A549 (cell line): ENCODE measurements around the gene TSPO. TPM values are rescaled to one million over a fixed set of nuclear protein-coding genes. Genes with fewer than 3 reads are reported as not detected.

Source experiments
- ATAC-seq, 2 experiments: fragments of 200-7000 bp in 1 of 2; fragments of >200 bp in 1 of 2; cut with Nextera tagmentation in 1 of 2; cut with Tn5 transposase in 1 of 2; 3 replicates each; pipeline versions ENCODE4 v1.8.0 to v1.9.1; 2018 to 2020; ENCODE audit warnings: mild to moderate bottlenecking in 1 of 2, moderate library complexity in 1 of 2
- CTCF ChIA-PET: fragments of 300-600 bp; sonication (Branson Sonifier 250); formaldehyde crosslinking; extraction: SDS; loops from one replicate; lab custom pipeline; 2021; ENCODE audit warnings: antibody characterized with exemption, inconsistent platforms; lab: Yijun Ruan, JAX
- POLR2A ChIA-PET: fragments of 350-600 bp; formaldehyde crosslinking; extraction: SDS; loops from one replicate; lab custom pipeline; 2021; ENCODE audit warnings: antibody characterized with exemption, inconsistent platforms; lab: Yijun Ruan, JAX
- DNase-seq, 2 experiments: peaks; one replicate each; pipeline versions ENCODE4 v3.0.0 to v3.0.0-alpha.2; 2011 to 2016; ENCODE audit warnings: low read depth in 1 of 2, low spot score in 1 of 2
- FAIRE-seq: peaks from 2 replicates; lab custom pipeline; 2011; peaks lifted over from hg19 to GRCh38; lab: Jason Lieb, UNC
- H3K27ac ChIP-seq, 2 experiments: fragments of >200 bp; sonication (Bioruptor Twin); formaldehyde crosslinking; 3 replicates each; pipeline ENCODE4 v1.5.1; 2016 to 2017
- H3K4me1 ChIP-seq: fragments of >200 bp; sonication (Bioruptor Twin); formaldehyde crosslinking; 3 replicates; pipeline ENCODE4 v1.6.1; 2016
- H3K4me2 ChIP-seq: fragments of >200 bp; sonication (Bioruptor Twin); formaldehyde crosslinking; 3 replicates; pipeline ENCODE4 v1.6.1; 2016
- H3K4me3 ChIP-seq: fragments of >200 bp; sonication (Bioruptor Twin); formaldehyde crosslinking; 3 replicates; pipeline ENCODE4 v1.5.1; 2016
- H3K9me3 ChIP-seq: fragments of >200 bp; sonication (Bioruptor Twin); formaldehyde crosslinking; 3 replicates; pipeline ENCODE4 v1.6.1; 2016
- CBX8 ChIP-seq: fragments of 200-600 bp; sonication (generic); IDR thresholded peaks from 2 replicates; pipeline ENCODE4 v1.6.1; 2016
- CEBPB ChIP-seq, 2 experiments: fragments of >200 bp in 1 of 2; sonication (Bioruptor Twin) in 1 of 2; formaldehyde crosslinking in 1 of 2; IDR thresholded peaks; 2 replicates each; pipeline ENCODE4 v1.6.1; 2012 to 2016
- ESRRA ChIP-seq: fragments of 150-350 bp; IDR thresholded peaks from 2 replicates; pipeline ENCODE4 v1.6.1; 2014; ENCODE audit warnings: mild to moderate bottlenecking, low read length, borderline replicate concordance
- FOXS1 ChIP-seq: fragments of 250-450 bp; sonication (Bioruptor Pico); IDR thresholded peaks from 2 replicates; pipeline ENCODE4 v1.5.0; 2020; ENCODE audit warnings: mild to moderate bottlenecking, moderate library complexity
- HDAC2 ChIP-seq: fragments of 200-600 bp; sonication (generic); IDR thresholded peaks from 2 replicates; pipeline ENCODE4 v1.6.1; 2016
- HEYL ChIP-seq: fragments of 250-450 bp; sonication (Bioruptor Pico); IDR thresholded peaks from 2 replicates; pipeline ENCODE4 v1.8.0; 2021; ENCODE audit warnings: mild to moderate bottlenecking, moderate library complexity
- HOXB5 ChIP-seq: fragments of 250-450 bp; sonication (Bioruptor Pico); IDR thresholded peaks from 2 replicates; pipeline ENCODE4 v1.5.0; 2020; ENCODE audit warnings: mild to moderate bottlenecking, moderate library complexity
- JUN ChIP-seq, 2 experiments: fragments of >200 bp; sonication (Bioruptor Twin); formaldehyde crosslinking; IDR thresholded peaks; 2 replicates in 1 of 2; 3 replicates in 1 of 2; pipeline ENCODE4 v1.6.1; 2016 to 2017
- JUNB ChIP-seq: fragments of >200 bp; sonication (Bioruptor Twin); formaldehyde crosslinking; IDR thresholded peaks from 2 replicates; pipeline ENCODE4 v1.6.1; 2016
- KDM1A ChIP-seq: fragments of 200-600 bp; sonication (generic); IDR thresholded peaks from 2 replicates; pipeline ENCODE4 v1.6.1; 2016; ENCODE audit warnings: low read depth, mild to moderate bottlenecking
- MAZ ChIP-seq: fragments of 150-350 bp; IDR thresholded peaks from 2 replicates; pipeline ENCODE4 v1.6.1; 2014; ENCODE audit warnings: antibody characterized with exemption, low read depth, low read length, borderline replicate concordance
- NFE2L2 ChIP-seq: fragments of 150-350 bp; conservative IDR thresholded peaks from 2 replicates; pipeline ENCODE4 v1.6.1; 2014; ENCODE audit warnings: low read length
- NR3C1 ChIP-seq: fragments of >200 bp; sonication (Bioruptor Twin); formaldehyde crosslinking; IDR thresholded peaks from 3 replicates; pipeline ENCODE4 v1.6.1; 2017
- POLR2AphosphoS2 ChIP-seq: conservative IDR thresholded peaks from 2 replicates; pipeline ENCODE4 v1.6.1; 2012; ENCODE audit warnings: low read length, improper control_type of control experiment, inconsistent platforms
- RARB ChIP-seq: fragments of 250-450 bp; sonication (Bioruptor Pico); IDR thresholded peaks from 2 replicates; pipeline ENCODE4 v1.8.0; 2021; ENCODE audit warnings: mild to moderate bottlenecking, moderate library complexity
- RCOR1 ChIP-seq: fragments of 150-350 bp; IDR thresholded peaks from 2 replicates; pipeline ENCODE4 v1.6.1; 2014; ENCODE audit warnings: antibody characterized with exemption, low read length, low read depth
- RFX5 ChIP-seq: fragments of 450-650 bp; IDR thresholded peaks from 2 replicates; pipeline ENCODE4 v1.7.1; 2014; ENCODE audit warnings: antibody characterized with exemption, mild to moderate bottlenecking, moderate library complexity
- RNF2 ChIP-seq: fragments of 200-600 bp; sonication (generic); IDR thresholded peaks from 2 replicates; pipeline ENCODE4 v1.6.1; 2016; ENCODE audit warnings: low read depth, mild to moderate bottlenecking, antibody characterized with exemption, moderate library complexity, borderline replicate concordance
- SMC3 ChIP-seq: fragments of >200 bp; sonication (Bioruptor Twin); formaldehyde crosslinking; IDR thresholded peaks from 3 replicates; pipeline ENCODE4 v1.6.1; 2018; ENCODE audit warnings: inconsistent platforms
- TP53 ChIP-seq: fragments of 250-450 bp; sonication (Bioruptor Pico); IDR thresholded peaks from 2 replicates; pipeline ENCODE4 v1.5.0; 2021; ENCODE audit warnings: mild to moderate bottlenecking, moderate library complexity
- ZNF302 ChIP-seq: fragments of 250-450 bp; sonication (Bioruptor Pico); IDR thresholded peaks from 2 replicates; pipeline ENCODE4 v1.9.0; 2021; ENCODE audit warnings: inconsistent platforms, mild to moderate bottlenecking, moderate library complexity
- ZSCAN20 ChIP-seq: fragments of 250-450 bp; sonication (Bioruptor Pico); IDR thresholded peaks from 2 replicates; pipeline ENCODE4 v1.8.0; 2022; ENCODE audit warnings: mild to moderate bottlenecking, moderate library complexity
- WGBS: methylation state at CpG from one replicate; pipeline ENCODE4 v1.1.6; 2017; ENCODE audit errors: missing lambda C conversion rate; 5-methylcytosine and 5-hydroxymethylcytosine counted together
- polyA plus RNA-seq, 4 experiments: library from polyadenylated mRNA; depleted of rRNA in 3 of 4; stranded (reverse); fragments of >200 nt; fragmentation: RNase III in 1 of 4; extraction: RNeasy Plus Mini Kit Qiagen cat#74134 plus additional on column Dnase treatment in 1 of 4; gene quantifications; 2 replicates in 3 of 4; 3 replicates in 1 of 4; pipeline ENCODE4 v1.2.3, GENCODE V29; 2011 to 2017
- TF ChIP-seq, protein P1 (sequence below): fragments of >200 bp; sonication (Bioruptor Twin); formaldehyde crosslinking; IDR thresholded peaks from 3 replicates; pipeline ENCODE4 v1.6.1; 2016
- TF ChIP-seq, protein P2 (sequence below): fragments of >200 bp; sonication (Bioruptor Twin); formaldehyde crosslinking; IDR thresholded peaks from 2 replicates; pipeline ENCODE4 v1.6.1; 2016
- TF ChIP-seq, protein P3 (sequence below): IDR thresholded peaks from 2 replicates; pipeline ENCODE4 v1.6.1; 2012
- TF ChIP-seq, protein P4 (sequence below): IDR thresholded peaks from 2 replicates; pipeline ENCODE4 v1.6.1; 2012; ENCODE audit warnings: low read depth, borderline replicate concordance
- TF ChIP-seq, protein P5 (sequence below): fragments of >200 bp; sonication (Bioruptor Twin); formaldehyde crosslinking; IDR thresholded peaks from 3 replicates; pipeline ENCODE4 v1.5.1; 2016
- TF ChIP-seq, protein P6 (sequence below): fragments of 250-450 bp; sonication (Bioruptor Pico); IDR thresholded peaks from 2 replicates; pipeline ENCODE4 v1.5.0; 2021; ENCODE audit warnings: mild to moderate bottlenecking, moderate library complexity, borderline replicate concordance
- TF ChIP-seq, protein P7 (sequence below): IDR thresholded peaks from 2 replicates; pipeline ENCODE4 v1.6.1; 2012
- TF ChIP-seq, protein P8 (sequence below): fragments of 150-350 bp; IDR thresholded peaks from 2 replicates; pipeline ENCODE4 v1.6.1; 2014; ENCODE audit warnings: low read depth, mild to moderate bottlenecking, low read length

TSPO gene
- polyA plus RNA-seq, 2 of the 4 experiments (the other 2 are of a cell fraction), result 43.2 to 94.4 TPM

DNA sequence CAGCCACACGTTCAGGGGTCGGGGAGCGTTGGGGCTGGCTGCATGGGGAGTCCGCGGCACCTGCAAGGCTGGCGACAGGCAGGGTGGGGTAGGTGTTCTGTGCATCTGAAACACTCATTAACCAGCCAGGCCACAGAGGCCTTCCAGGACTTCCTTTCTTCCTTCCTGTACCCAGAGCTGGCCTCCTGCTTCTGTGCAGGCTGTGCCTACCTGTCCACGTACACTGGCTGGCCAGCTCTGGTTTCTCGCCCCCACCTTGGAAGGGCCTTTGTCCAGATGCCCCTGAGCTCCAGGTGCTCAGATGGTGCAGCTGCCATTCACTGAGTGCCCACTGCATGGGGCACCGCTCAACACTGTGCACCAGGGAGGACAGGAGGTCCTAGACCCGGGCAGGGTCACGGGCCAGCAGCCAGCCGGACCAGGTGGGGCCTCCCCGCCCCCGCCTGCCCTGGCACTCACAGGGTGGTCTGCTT lies 19.7 kb downstream of the TSPO start:
- ChIA-PET CTCF (interaction anchor here (0.7 kb wide), 1 partner anchor 72 kb away, joined by 4 read pairs; no protein-coding TSS in a partner anchor), POLR2A (no interaction called here)
- TF ChIP-seq POLR2AphosphoS2, result no peak
- no peak for TF ChIP-seq HEYL (CRISPR knock-in tag)
- TF ChIP-seq SMC3, result no peak
- no peak for TF ChIP-seq RARB (CRISPR knock-in tag)
- TF ChIP-seq, protein P1, sequence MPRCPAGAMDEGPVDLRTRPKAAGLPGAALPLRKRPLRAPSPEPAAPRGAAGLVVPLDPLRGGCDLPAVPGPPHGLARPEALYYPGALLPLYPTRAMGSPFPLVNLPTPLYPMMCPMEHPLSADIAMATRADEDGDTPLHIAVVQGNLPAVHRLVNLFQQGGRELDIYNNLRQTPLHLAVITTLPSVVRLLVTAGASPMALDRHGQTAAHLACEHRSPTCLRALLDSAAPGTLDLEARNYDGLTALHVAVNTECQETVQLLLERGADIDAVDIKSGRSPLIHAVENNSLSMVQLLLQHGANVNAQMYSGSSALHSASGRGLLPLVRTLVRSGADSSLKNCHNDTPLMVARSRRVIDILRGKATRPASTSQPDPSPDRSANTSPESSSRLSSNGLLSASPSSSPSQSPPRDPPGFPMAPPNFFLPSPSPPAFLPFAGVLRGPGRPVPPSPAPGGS, result no peak
- TF ChIP-seq FOXS1 (CRISPR knock-in tag), result no peak
- no peak for TF ChIP-seq MAZ
- TF ChIP-seq JUN (IDR thresholded peaks at IDR 0.05), result no peak
- TF ChIP-seq, protein P2, sequence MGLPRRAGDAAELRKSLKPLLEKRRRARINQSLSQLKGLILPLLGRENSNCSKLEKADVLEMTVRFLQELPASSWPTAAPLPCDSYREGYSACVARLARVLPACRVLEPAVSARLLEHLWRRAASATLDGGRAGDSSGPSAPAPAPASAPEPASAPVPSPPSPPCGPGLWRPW, result no peak
- no peak for TF ChIP-seq CEBPB (IDR thresholded peaks at IDR 0.05)
- no peak for TF ChIP-seq HOXB5 (CRISPR knock-in tag)
- TF ChIP-seq, protein P3, sequence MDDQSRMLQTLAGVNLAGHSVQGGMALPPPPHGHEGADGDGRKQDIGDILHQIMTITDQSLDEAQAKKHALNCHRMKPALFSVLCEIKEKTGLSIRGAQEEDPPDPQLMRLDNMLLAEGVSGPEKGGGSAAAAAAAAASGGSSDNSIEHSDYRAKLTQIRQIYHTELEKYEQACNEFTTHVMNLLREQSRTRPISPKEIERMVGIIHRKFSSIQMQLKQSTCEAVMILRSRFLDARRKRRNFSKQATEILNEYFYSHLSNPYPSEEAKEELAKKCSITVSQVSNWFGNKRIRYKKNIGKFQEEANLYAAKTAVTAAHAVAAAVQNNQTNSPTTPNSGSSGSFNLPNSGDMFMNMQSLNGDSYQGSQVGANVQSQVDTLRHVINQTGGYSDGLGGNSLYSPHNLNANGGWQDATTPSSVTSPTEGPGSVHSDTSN, result no peak
- no peak for TF ChIP-seq JUNB
- no peak for TF ChIP-seq RCOR1
- TF ChIP-seq ZSCAN20, result no peak
- TF ChIP-seq, protein P4, sequence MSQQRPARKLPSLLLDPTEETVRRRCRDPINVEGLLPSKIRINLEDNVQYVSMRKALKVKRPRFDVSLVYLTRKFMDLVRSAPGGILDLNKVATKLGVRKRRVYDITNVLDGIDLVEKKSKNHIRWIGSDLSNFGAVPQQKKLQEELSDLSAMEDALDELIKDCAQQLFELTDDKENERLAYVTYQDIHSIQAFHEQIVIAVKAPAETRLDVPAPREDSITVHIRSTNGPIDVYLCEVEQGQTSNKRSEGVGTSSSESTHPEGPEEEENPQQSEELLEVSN, result no peak
- FAIRE-seq (no peak), ATAC-seq (no peak), DNase-seq (no peak)
- Histone ChIP-seq H3K4me3 (no peak overlapping the region), H3K4me1 (no peaks in the 10 kb centered on the region), H3K4me2 (no peak overlapping the region), H3K9me3 (no peaks in the 10 kb centered on the region), H3K27ac (no peak overlapping the region)
- WGBS, result 91% methylated on average over 8 of the region's 14 CpGs

DNA sequence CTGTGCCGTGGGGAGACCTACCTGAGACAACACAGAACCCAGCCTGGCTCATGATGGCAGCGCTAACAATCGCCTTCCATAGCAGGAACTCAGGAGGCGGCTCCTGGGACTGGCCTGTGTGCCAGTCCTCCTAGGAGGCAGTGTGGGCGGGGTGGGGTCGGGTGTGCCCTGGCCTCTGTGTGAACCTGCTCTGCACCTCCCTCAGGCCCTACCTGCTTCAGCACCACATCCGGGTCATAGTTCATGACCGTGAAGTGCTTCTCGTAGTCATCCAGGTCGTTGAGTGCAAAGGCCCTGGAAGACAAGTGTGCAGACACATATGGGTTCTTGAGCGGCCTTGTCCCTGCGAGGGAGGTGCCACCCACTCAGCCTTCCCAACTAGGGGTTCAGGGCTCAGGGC lies 20.2 kb downstream of the TSPO start:
- POLR2A ChIA-PET, result no interaction called here
- whole genome bisulfite sequencing, result 73% methylated on average over 3 of the region's 12 CpGs

More for the DNA sequence above, 20.2 kb downstream of the TSPO start:
- CTCF ChIA-PET, result no interaction called here
- H3K9me3 ChIP-seq, result no peaks in the 10 kb centered on the region
- H3K4me1 ChIP-seq, result no peaks in the 10 kb centered on the region
- ATAC-seq (no peak), DNase-seq (no peak), FAIRE-seq (no peak)
- H3K4me3 ChIP-seq, result no peak overlapping the region
- H3K4me2 ChIP-seq, result no peak overlapping the region
- no peak overlapping the region for H3K27ac ChIP-seq
- TF ChIP-seq RFX5 (no peak), HDAC2 (no peak), CBX8 (no peak), JUN (IDR thresholded peaks at IDR 0.05) (no peak), ESRRA (no peak), ZSCAN20 (no peak), NR3C1 (no peak), NFE2L2 (no peak), ZNF302 (CRISPR knock-in tag) (no peak), FOXS1 (CRISPR knock-in tag) (no peak), KDM1A (no peak), RNF2 (no peak), TP53 (CRISPR knock-in tag) (no peak)
- TF ChIP-seq, protein P5, sequence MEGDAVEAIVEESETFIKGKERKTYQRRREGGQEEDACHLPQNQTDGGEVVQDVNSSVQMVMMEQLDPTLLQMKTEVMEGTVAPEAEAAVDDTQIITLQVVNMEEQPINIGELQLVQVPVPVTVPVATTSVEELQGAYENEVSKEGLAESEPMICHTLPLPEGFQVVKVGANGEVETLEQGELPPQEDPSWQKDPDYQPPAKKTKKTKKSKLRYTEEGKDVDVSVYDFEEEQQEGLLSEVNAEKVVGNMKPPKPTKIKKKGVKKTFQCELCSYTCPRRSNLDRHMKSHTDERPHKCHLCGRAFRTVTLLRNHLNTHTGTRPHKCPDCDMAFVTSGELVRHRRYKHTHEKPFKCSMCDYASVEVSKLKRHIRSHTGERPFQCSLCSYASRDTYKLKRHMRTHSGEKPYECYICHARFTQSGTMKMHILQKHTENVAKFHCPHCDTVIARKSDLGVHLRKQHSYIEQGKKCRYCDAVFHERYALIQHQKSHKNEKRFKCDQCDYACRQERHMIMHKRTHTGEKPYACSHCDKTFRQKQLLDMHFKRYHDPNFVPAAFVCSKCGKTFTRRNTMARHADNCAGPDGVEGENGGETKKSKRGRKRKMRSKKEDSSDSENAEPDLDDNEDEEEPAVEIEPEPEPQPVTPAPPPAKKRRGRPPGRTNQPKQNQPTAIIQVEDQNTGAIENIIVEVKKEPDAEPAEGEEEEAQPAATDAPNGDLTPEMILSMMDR, result no peak
- TF ChIP-seq, protein P3, result no peak
- TF ChIP-seq, protein P6, sequence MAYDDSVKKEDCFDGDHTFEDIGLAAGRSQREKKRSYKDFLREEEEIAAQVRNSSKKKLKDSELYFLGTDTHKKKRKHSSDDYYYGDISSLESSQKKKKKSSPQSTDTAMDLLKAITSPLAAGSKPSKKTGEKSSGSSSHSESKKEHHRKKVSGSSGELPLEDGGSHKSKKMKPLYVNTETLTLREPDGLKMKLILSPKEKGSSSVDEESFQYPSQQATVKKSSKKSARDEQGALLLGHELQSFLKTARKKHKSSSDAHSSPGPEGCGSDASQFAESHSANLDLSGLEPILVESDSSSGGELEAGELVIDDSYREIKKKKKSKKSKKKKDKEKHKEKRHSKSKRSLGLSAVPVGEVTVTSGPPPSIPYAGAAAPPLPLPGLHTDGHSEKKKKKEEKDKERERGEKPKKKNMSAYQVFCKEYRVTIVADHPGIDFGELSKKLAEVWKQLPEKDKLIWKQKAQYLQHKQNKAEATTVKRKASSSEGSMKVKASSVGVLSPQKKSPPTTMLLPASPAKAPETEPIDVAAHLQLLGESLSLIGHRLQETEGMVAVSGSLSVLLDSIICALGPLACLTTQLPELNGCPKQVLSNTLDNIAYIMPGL (CRISPR knock-in tag), result no peak
- TF ChIP-seq, protein P7, sequence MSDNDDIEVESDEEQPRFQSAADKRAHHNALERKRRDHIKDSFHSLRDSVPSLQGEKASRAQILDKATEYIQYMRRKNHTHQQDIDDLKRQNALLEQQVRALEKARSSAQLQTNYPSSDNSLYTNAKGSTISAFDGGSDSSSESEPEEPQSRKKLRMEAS, result no peak
- TF ChIP-seq, protein P8, sequence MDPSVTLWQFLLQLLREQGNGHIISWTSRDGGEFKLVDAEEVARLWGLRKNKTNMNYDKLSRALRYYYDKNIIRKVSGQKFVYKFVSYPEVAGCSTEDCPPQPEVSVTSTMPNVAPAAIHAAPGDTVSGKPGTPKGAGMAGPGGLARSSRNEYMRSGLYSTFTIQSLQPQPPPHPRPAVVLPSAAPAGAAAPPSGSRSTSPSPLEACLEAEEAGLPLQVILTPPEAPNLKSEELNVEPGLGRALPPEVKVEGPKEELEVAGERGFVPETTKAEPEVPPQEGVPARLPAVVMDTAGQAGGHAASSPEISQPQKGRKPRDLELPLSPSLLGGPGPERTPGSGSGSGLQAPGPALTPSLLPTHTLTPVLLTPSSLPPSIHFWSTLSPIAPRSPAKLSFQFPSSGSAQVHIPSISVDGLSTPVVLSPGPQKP, result no peak
- TF ChIP-seq, all 56 proteins: peak for 0
